NCI-H82 (cell line): ENCODE measurements around the gene DIAPH3.

Source experiments
- DNase-seq: peaks from one replicate; lab custom pipeline; 2025; lab: John Stamatoyannopoulos, UW

Gene DIAPH3

DNA sequence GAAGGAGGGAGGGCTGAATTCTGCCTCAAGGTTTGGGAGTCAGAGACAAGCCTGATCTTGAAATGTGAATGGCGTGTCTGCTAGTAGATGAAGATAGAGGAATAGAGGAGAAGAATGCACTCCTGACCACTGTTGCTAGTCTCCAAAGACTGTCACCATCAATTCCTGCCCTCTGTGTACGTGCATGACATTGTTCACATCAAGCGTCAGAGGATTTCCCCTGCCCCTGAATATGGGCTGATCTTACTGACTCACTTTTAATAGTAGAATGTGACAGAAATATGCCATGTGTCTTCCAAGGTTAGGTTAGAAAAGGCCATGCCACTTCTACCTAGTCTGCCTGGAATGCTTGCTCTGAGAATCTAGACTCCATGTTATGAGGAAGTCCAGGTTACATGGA is 538.6 kb downstream of the DIAPH3 start:
- no peak for DNase-seq

GRCh38 chr13:59623206-59623915 is 540.4 kb downstream of the DIAPH3 start:
- no peak for DNase-seq

DNA sequence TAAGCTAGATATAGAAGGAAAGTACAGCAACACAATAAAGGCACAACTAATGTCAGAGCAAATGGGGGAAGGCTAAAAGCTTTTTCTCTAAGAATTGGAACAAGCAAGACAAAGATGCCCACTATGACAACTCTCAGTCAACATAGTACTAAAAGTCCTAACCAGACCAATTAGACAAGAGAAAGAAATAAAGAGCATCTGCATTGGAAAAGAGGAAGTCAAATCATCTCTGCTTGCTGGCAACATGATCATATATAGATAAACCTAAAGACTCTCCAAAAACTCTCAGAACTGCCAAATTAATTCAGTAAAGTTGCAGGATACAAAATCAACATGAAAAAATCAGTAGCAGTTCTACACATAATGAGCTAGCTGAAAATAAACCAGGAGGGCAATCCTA is 542.0 kb downstream of the DIAPH3 start:
- no peak for DNase-seq
